WTC11 (cell line): ENCODE measurements around the gene MRAS.

Source experiments
- ATF1 ChIP-seq: sonication (generic); formaldehyde crosslinking; IDR thresholded peaks from 2 replicates; pipeline ENCODE4 v1.8.1; 2023; ENCODE audit warnings: mild to moderate bottlenecking, moderate library complexity, missing genetic modification reagents
- ATF6 ChIP-seq: sonication (generic); formaldehyde crosslinking; IDR thresholded peaks from 2 replicates; pipeline ENCODE4 v1.8.1; 2023; ENCODE audit warnings: mild to moderate bottlenecking, missing genetic modification reagents
- CTCF ChIP-seq: fragments of 200-600 bp; IDR thresholded peaks from 2 replicates; pipeline ENCODE4 v1.8.0; 2022; ENCODE audit warnings: antibody characterized with exemption
- ETV6 ChIP-seq: sonication (generic); formaldehyde crosslinking; IDR thresholded peaks from 2 replicates; pipeline ENCODE4 v1.8.1; 2022; ENCODE audit warnings: mild to moderate bottlenecking, missing genetic modification reagents
- FOXK1 ChIP-seq: sonication (generic); formaldehyde crosslinking; IDR thresholded peaks from 2 replicates; pipeline ENCODE4 v1.8.0; 2022; ENCODE audit warnings: mild to moderate bottlenecking, moderate library complexity, missing genetic modification reagents
- FOXP1 ChIP-seq: sonication (generic); formaldehyde crosslinking; IDR thresholded peaks from 2 replicates; pipeline ENCODE4 v1.8.0; 2022; ENCODE audit warnings: missing genetic modification reagents, mild to moderate bottlenecking, moderate library complexity, borderline replicate concordance
- KAT7 ChIP-seq: sonication (generic); formaldehyde crosslinking; IDR thresholded peaks from 2 replicates; pipeline ENCODE4 v1.8.1; 2023; ENCODE audit warnings: missing genetic modification reagents, mild to moderate bottlenecking, borderline replicate concordance
- NR1H2 ChIP-seq: sonication (generic); formaldehyde crosslinking; IDR thresholded peaks from 2 replicates; pipeline ENCODE4 v1.9.0; 2021; ENCODE audit warnings: mild to moderate bottlenecking, moderate library complexity, missing genetic modification reagents
- PREB ChIP-seq: sonication (generic); formaldehyde crosslinking; IDR thresholded peaks from 2 replicates; pipeline ENCODE4 v1.8.1; 2022; ENCODE audit warnings: mild to moderate bottlenecking, missing genetic modification reagents, moderate library complexity, borderline replicate concordance
- SMAD3 ChIP-seq: sonication (generic); formaldehyde crosslinking; IDR thresholded peaks from 2 replicates; pipeline ENCODE4 v1.8.0; 2022; ENCODE audit warnings: missing genetic modification reagents, mild to moderate bottlenecking, borderline replicate concordance
- STAT6 ChIP-seq: sonication (generic); formaldehyde crosslinking; conservative IDR thresholded peaks from 2 replicates; pipeline ENCODE4 v1.8.1; 2023; ENCODE audit warnings: mild to moderate bottlenecking, low read depth, missing genetic modification reagents, moderate library complexity
- USF2 ChIP-seq: sonication (generic); formaldehyde crosslinking; IDR thresholded peaks from 2 replicates; pipeline ENCODE4 v1.8.1; 2023; ENCODE audit warnings: mild to moderate bottlenecking, missing genetic modification reagents, moderate library complexity
- ZNF425 ChIP-seq: fragments of 250-450 bp; sonication (Bioruptor Pico); conservative IDR thresholded peaks from 2 replicates; pipeline ENCODE4 v1.9.0; 2021; ENCODE audit warnings: mild to moderate bottlenecking

- TF ChIP-seq ATF6 (CRISPR knock-in tag) (no peak), CTCF (no peak), ZNF425 (CRISPR knock-in tag) (no peak), PREB (no peak), SMAD3 (CRISPR knock-in tag) (no peak), ETV6 (CRISPR knock-in tag) (no peak), FOXK1 (CRISPR knock-in tag) (no peak), ATF1 (no peak), FOXP1 (CRISPR knock-in tag) (no peak), STAT6 (CRISPR knock-in tag) (no peak), NR1H2 (CRISPR knock-in tag) (no peak), KAT7 (CRISPR knock-in tag) (no peak), USF2 (CRISPR knock-in tag) (no peak)
Measured at GRCh38 chr3:138432576-138433240, 84.3 kb downstream of the MRAS start.
